Osteocyte (in vitro differentiated cells): Measurements from ENCODE around the gene MYO1D. TPM values are rescaled to one million over a fixed set of nuclear protein-coding genes. Genes with fewer than 3 reads are reported as not detected.

Source experiments
- DNase-seq: peaks from one replicate; pipeline ENCODE4 v3.0.0; 2021; ENCODE audit warnings: mixed read lengths; ENCODE audit not compliant: unreplicated experiment; ENCODE audit errors: extremely low spot score
- H3K27ac Mint-ChIP-seq: one replicate; pipeline ENCODE4 v1.8.0; 2021; ENCODE audit warnings: mild to moderate bottlenecking, mixed read lengths; ENCODE audit not compliant: unreplicated experiment
- H3K27me3 Mint-ChIP-seq: one replicate; pipeline ENCODE4 v1.8.0; 2021; ENCODE audit warnings: mixed read lengths; ENCODE audit not compliant: unreplicated experiment
- H3K36me3 Mint-ChIP-seq: one replicate; pipeline ENCODE4 v1.8.0; 2021; ENCODE audit warnings: mixed read lengths; ENCODE audit not compliant: unreplicated experiment
- H3K4me1 Mint-ChIP-seq: one replicate; pipeline ENCODE4 v1.8.0; 2021; ENCODE audit warnings: mixed read lengths; ENCODE audit not compliant: unreplicated experiment
- H3K4me3 Mint-ChIP-seq: one replicate; pipeline ENCODE4 v1.8.0; 2021; ENCODE audit warnings: mild to moderate bottlenecking, moderate library complexity, mixed read lengths; ENCODE audit not compliant: unreplicated experiment
- H3K9me3 Mint-ChIP-seq: one replicate; pipeline ENCODE4 v1.8.0; 2021; ENCODE audit warnings: mixed read lengths; ENCODE audit not compliant: unreplicated experiment
- CTCF ChIP-seq: fragments of 200-600 bp; sonication (generic); IDR thresholded peaks from 2 replicates; pipeline ENCODE4 v1.5.0; 2021; ENCODE audit warnings: antibody characterized with exemption, mild to moderate bottlenecking, moderate library complexity
- total RNA-seq: library from RNA; stranded (reverse); gene quantifications from 2 replicates; pipeline ENCODE4 v1.2.1, GENCODE V29; 2021

The MYO1D gene
- total RNA-seq, 1 donor from 2014 or later = 19.1 TPM

GRCh38 chr17:32558997-32559650, 317.8 kb downstream of the MYO1D start:
- no peak overlapping the region for H3K27ac Mint-ChIP-seq
- H3K36me3 Mint-ChIP-seq = no peaks in the 10 kb centered on the region
- DNase-seq = no peak
- TF ChIP-seq CTCF = no peak
- no peaks in the 10 kb centered on the region for H3K4me1 Mint-ChIP-seq
- H3K4me3 Mint-ChIP-seq = no peak overlapping the region
- H3K27me3 Mint-ChIP-seq = no peaks in the 10 kb centered on the region
- H3K9me3 Mint-ChIP-seq = no peaks in the 10 kb centered on the region

GRCh38 chr17:32558326-32558955, 318.5 kb downstream of the MYO1D start:
- peaks cover 3% of the 10 kb centered on the region for H3K27me3 Mint-ChIP-seq
- no peak for TF ChIP-seq CTCF
- no peak overlapping the region for H3K27ac Mint-ChIP-seq
- no peaks in the 10 kb centered on the region for H3K36me3 Mint-ChIP-seq
- no peaks in the 10 kb centered on the region for H3K9me3 Mint-ChIP-seq
- DNase-seq = no peak
- H3K4me1 Mint-ChIP-seq = no peaks in the 10 kb centered on the region
- no peak overlapping the region for H3K4me3 Mint-ChIP-seq

GRCh38 chr17:32555611-32556310, 321.2 kb downstream of the MYO1D start:
- no peaks in the 10 kb centered on the region for H3K4me1 Mint-ChIP-seq
- no peak for DNase-seq
- no peak overlapping the region for H3K27ac Mint-ChIP-seq
- H3K4me3 Mint-ChIP-seq = no peak overlapping the region
- no peak for TF ChIP-seq CTCF
- H3K27me3 Mint-ChIP-seq = peaks cover 3% of the 10 kb centered on the region
- H3K36me3 Mint-ChIP-seq = no peaks in the 10 kb centered on the region
- H3K9me3 Mint-ChIP-seq = no peaks in the 10 kb centered on the region

- Mint-ChIP-seq H3K36me3 (no peaks in the 10 kb centered on the region), H3K4me1 (no peaks in the 10 kb centered on the region), H3K9me3 (no peaks in the 10 kb centered on the region), H3K27ac (no peak overlapping the region), H3K4me3 (no peak overlapping the region), H3K27me3 (peaks cover 3% of the 10 kb centered on the region)
- DNase-seq = no peak
- TF ChIP-seq CTCF = no peak
These were observed 323.8 kb downstream of the MYO1D start for GRCh38 chr17:32553168-32553567.

- Mint-ChIP-seq H3K27ac (no peak overlapping the region), H3K9me3 (no peaks in the 10 kb centered on the region), H3K4me3 (no peak overlapping the region), H3K27me3 (peaks cover 3% of the 10 kb centered on the region), H3K4me1 (no peaks in the 10 kb centered on the region), H3K36me3 (no peaks in the 10 kb centered on the region)
- DNase-seq = no peak
- TF ChIP-seq CTCF = no peak
These were observed 324.6 kb downstream of the MYO1D start for GRCh38 chr17:32552280-32552679.
